Measurements from ENCODE around the gene ITK.

ITK gene

GRCh38 chr5:157284458-157285212 is 104.0 kb downstream of the ITK start:
- DNase-seq: no peak

GRCh38 chr5:157285310-157286035 is 104.8 kb downstream of the ITK start:
- DNase-seq: no peak

GRCh38 chr5:157286761-157287211 is 106.1 kb downstream of the ITK start:
- DNase-seq: no peak

GRCh38 chr5:157288405-157289163 is 107.9 kb downstream of the ITK start:
- no peak for DNase-seq

GRCh38 chr5:157289164-157289819 is 108.7 kb downstream of the ITK start:
- DNase-seq: no peak

- no peak for DNase-seq
Measured at GRCh38 chr5:157290156-157290980, 109.7 kb downstream of the ITK start.

- DNase-seq: no peak
Measured at GRCh38 chr5:157290981-157291711, 110.5 kb downstream of the ITK start.

- DNase-seq: no peak
Measured at GRCh38 chr5:157292599-157292998, 112.0 kb downstream of the ITK start.

- no peak for DNase-seq
Measured at GRCh38 chr5:157294407-157295091, 113.9 kb downstream of the ITK start.

GRCh38 chr5:157295247-157295646 is 114.6 kb downstream of the ITK start:
- DNase-seq: no peak

GRCh38 chr5:157300564-157300963 is 119.9 kb downstream of the ITK start:
- no peak for DNase-seq

- DNase-seq: no peak
Measured at GRCh38 chr5:157301066-157301465, 120.4 kb downstream of the ITK start.

GRCh38 chr5:157303023-157303422 is 122.4 kb downstream of the ITK start:
- DNase-seq: no peak

- no peak for DNase-seq
Measured at GRCh38 chr5:157303667-157304327, 123.2 kb downstream of the ITK start.
